HUDEP-2 (cell line): ENCODE results near the gene GPR87.

Source experiments
- DNase-seq, 76 experiments: peaks; one replicate each; lab custom pipeline; 2025; ENCODE audit not compliant: unreplicated experiment in 76 of 76; lab: John Stamatoyannopoulos, UW

The GPR87 gene

GRCh38 chr3:151285940-151286339, 30.7 kb downstream of the GPR87 start:
- DNase-seq: no peak

- peak in 3 of 76 experiments; percentile 2 to 6 (median 5) for DNase-seq
Measured at GRCh38 chr3:151283907-151284461, 32.6 kb downstream of the GPR87 start.

- no peak for DNase-seq
Measured at GRCh38 chr3:151283387-151283786, 33.2 kb downstream of the GPR87 start.

GRCh38 chr3:151282921-151283320, 33.7 kb downstream of the GPR87 start:
- peak in 9 of 76 experiments; percentile 0 to 37 (median 14) for DNase-seq

GRCh38 chr3:151281671-151282324, 34.8 kb downstream of the GPR87 start:
- DNase-seq: no peak

- no peak for DNase-seq
Measured at GRCh38 chr3:151278230-151278629, 38.4 kb downstream of the GPR87 start, which contains the start of gene P2RY14. P2RY14 (minus strand) TSS chr3:151278542; CDS start chr3:151214316, 64,226 bp downstream.

GRCh38 chr3:151276687-151277042, 40.0 kb downstream of the GPR87 start:
- DNase-seq: no peak

GRCh38 chr3:151276038-151276686, 40.5 kb downstream of the GPR87 start:
- no peak for DNase-seq

- DNase-seq: no peak
Measured at GRCh38 chr3:151275091-151275490, 41.5 kb downstream of the GPR87 start.

GRCh38 chr3:151269631-151270030, 47.0 kb downstream of the GPR87 start:
- no peak for DNase-seq

GRCh38 chr3:151268267-151269235, 48.1 kb downstream of the GPR87 start:
- DNase-seq: no peak

- DNase-seq: no peak
Measured at GRCh38 chr3:151267066-151267465, 49.6 kb downstream of the GPR87 start.

GRCh38 chr3:151265866-151266265, 50.8 kb downstream of the GPR87 start:
- no peak for DNase-seq

- DNase-seq: no peak
Measured at GRCh38 chr3:151265166-151265565, 51.5 kb downstream of the GPR87 start.

GRCh38 chr3:151264605-151265004, 52.0 kb downstream of the GPR87 start:
- DNase-seq: no peak

GRCh38 chr3:151262871-151263525, 53.6 kb downstream of the GPR87 start:
- DNase-seq: no peak

- DNase-seq: no peak
Measured at GRCh38 chr3:151259664-151260063, 57.0 kb downstream of the GPR87 start.

GRCh38 chr3:151256749-151257148, 59.9 kb downstream of the GPR87 start:
- no peak for DNase-seq

- DNase-seq: no peak
Measured at GRCh38 chr3:151248772-151249337, 67.8 kb downstream of the GPR87 start.
